ENCODE measurements around the gene LARGE2. TPM values are rescaled to one million over a fixed set of nuclear protein-coding genes. Genes with fewer than 3 reads are reported as not detected.

Gene LARGE2
- total RNA-seq: not detected in 2 replicates

GRCh38 chr11:45922425-45923082 lies at the start of gene LARGE2:
LARGE2 (plus strand) TSS chr11:45922656; CDS start chr11:45922883, 227 bp downstream.

GRCh38 chr11:45885274-45885920 lies 37.1 kb upstream of the LARGE2 start, which contains the start of gene MAPK8IP1:
MAPK8IP1 (plus strand) TSS chr11:45885651; CDS start chr11:45885821, 170 bp downstream.

GRCh38 chr11:45906965-45907611 lies 15.4 kb upstream of the LARGE2 start, which contains the start of gene FREY1:
FREY1 (minus strand) TSS chr11:45907271; CDS start chr11:45907245, 26 bp downstream.

GRCh38 chr11:45917623-45918330 lies 4.7 kb upstream of the LARGE2 start, which contains the start of gene PEX16:
PEX16 (minus strand) TSS chr11:45917877; CDS start chr11:45917811, 66 bp downstream.

Other genes starting within 250 kb of the LARGE2 start
- gene SLC35C1, start 117.5 kb upstream of the LARGE2 start, total RNA-seq: 25.3 and 32.0 TPM in 2 replicates
- gene CRY2, start 75.2 kb upstream of the LARGE2 start, total RNA-seq: 12.3 and 15.2 TPM in 2 replicates
- gene MAPK8IP1, start 37.0 kb upstream of the LARGE2 start, total RNA-seq: 6.8 and 9.7 TPM in 2 replicates
- 0.72 and 0.88 TPM in 2 replicates for gene FREY1, start 15.4 kb upstream of the LARGE2 start, total RNA-seq
- gene PEX16, start 4.8 kb upstream of the LARGE2 start, total RNA-seq: 21.2 and 36.1 TPM in 2 replicates
- 14.7 and 16.3 TPM in 2 replicates for gene PHF21A, start 198.8 kb downstream of the LARGE2 start, total RNA-seq

Data from placental pericyte (primary cell).